T-helper 22 cell (primary cell): ENCODE data around the gene AMIGO3.
A peak's percentile ranks its signal among the peaks of the same experiment; 100 is the strongest.
"Not testable (repeated sequence)": the region's sequence is repeated elsewhere in the genome, so short reads cannot be mapped to it uniquely, and the experiment has no call there.

Experiments used
- DNase-seq: peaks from one replicate; pipeline ENCODE4 v3.0.0-alpha.2; 2020; ENCODE audit warnings: low read depth

Gene AMIGO3

DNA sequence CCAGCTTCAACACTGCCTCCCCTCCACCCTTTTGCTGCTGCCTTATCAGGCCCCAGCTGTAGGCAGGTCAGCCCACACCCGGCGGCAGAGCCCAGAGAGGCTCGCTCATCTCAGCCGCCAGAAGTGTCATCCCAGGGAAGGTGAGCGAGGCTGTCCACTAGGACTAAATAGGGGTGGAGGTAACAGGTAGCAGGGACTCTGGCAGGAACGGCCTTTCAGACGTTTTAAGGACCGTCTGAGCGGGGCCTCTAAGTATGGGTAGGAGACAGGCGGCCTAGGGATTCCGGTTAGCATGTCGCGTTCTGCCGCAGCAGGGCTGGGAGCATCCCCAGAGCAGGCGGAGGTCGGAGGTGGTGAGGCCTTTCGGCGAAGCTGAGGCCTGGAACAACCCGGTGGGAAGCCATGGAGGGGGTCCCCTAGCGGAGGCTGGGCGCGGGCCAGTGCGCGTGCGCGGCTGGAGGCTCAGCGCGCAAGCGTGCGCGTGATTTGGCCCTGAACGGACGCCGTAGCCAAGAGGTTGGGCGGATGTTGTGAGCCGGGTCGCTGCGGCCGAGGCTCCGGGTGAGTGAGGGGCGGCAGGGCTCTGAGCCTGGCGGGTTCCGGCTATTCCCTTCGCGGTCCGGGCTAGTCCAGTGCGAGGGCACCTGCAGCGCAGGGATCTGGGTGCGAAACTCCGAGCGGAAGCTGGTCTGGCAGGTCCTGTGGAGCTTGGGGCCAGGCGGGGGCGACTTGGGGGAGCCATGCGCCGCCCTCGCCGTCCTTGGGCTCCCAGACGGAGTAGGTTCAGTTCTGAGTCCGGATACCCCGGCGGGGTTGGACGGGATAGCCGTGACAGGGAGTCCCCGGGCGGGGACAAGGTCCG is 30.2 kb downstream of the AMIGO3 start, which contains the start of the genes MST1 and RNF123:
Gene MST1 (minus strand): TSS at position 429 of the 862 bp plus-strand sequence. CDS start 783 bp downstream, outside the sequence.
Gene RNF123 (plus strand): TSS at position 512 of the 862 bp plus-strand sequence. CDS start 1,609 bp downstream, outside the sequence.
- DNase-seq = peak; percentile 83

DNA sequence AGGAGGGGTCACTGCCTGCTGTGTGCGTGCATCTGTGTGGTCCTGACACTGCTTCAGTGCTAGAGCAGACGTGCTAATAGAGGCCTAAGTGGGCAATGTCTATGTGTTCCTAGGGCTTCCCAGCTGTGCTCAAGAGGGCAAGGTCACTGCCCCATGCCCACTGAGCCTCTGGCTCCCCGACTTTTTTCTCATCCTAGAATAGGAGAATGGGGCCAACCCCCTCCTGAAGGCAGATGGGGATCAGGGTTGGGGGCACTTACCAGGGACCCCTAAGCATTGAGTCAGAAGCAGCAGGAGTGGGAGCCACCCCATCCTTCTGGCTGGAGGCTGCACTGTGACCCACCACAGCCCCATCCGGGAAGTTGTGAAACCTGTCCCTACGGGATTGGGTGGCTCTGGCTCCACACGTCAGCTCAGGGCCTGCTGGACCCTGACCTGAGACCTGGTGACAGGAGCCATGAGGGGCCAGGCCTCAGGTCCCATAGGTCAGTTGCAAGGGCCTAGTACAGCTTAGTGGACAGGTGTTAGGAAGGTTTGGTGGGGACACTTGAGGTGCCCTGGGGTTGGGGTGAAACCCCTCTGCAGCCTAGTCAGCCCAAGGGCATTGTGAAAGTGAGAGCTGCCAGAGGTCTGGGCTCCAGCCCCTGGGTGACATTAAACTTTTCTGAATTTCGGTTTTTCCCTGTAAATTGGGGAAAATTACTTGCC is 31.0 kb downstream of the AMIGO3 start:
- DNase-seq = not testable (repeated sequence)

DNA sequence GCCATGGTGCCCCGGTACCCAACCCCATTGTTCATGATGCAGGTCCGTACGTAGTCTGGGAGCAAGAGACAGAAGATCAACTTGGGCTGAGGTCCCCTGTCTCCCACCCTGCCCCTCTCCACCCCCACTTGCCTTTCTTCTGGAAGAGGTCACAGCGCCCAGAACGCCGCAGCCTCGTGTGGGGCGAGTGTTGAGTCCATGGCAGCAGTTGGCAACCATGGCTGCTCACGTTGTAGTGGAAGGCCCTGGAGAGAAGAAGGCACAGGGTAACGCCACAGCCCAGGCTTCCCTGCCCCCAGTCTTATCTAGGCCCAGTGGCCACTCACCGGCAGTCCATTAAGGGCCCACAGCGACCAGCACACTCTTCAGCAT is 32.1 kb downstream of the AMIGO3 start:
- DNase-seq = not testable (repeated sequence)

DNA sequence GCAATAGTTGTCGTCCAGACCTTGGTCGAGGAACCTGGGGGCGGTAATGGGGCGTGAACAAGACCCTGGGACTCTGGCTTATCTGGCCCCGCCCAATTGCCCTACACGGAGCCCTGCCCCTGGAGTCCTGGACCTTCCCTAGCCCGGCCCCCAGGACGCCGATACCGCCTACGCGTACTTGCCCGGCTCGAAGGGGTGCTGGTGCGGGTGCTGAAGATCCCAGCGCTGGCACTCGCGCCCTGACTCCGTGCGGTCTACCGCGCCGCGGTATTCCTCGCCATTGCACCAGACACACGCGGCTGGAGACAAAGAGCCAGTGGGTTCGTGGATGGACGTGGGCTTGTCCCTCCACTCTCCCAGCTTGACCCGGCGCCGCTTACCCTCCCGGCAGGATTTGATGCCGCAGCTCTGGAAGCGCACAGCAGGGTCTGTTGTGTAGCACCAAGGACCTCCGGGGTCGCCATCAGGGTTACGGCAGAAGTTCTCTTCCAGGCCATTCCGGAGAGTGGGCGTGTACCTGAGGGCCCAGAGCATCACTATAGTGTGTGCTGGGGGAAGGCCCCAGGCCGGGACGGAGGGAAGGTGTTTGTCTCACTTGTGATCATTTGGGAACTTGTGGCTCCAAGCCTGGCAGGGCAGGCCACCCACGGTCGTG is 32.6 kb downstream of the AMIGO3 start:
- peak; percentile 33 for DNase-seq

DNA sequence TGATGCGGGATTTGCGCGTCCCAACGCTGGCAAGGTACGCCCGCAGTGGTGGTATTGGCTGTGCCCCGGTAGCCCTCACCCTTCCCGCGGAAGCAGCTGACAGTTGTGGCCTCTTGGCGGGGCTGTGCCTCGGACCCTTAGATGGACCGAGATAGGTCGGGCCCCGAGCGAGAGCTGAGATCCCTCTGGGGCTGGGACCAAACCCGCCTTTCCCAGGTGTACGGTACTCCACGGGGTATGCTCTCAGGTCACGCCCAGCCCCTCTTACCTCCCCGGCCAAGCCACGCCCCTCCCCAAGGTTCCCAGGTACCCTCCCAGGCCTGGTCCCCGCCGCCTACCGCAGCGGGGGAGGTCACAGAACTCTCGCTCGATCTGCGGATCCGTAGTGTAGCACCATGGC is 33.1 kb downstream of the AMIGO3 start:
- peak; percentile 23 for DNase-seq

DNA sequence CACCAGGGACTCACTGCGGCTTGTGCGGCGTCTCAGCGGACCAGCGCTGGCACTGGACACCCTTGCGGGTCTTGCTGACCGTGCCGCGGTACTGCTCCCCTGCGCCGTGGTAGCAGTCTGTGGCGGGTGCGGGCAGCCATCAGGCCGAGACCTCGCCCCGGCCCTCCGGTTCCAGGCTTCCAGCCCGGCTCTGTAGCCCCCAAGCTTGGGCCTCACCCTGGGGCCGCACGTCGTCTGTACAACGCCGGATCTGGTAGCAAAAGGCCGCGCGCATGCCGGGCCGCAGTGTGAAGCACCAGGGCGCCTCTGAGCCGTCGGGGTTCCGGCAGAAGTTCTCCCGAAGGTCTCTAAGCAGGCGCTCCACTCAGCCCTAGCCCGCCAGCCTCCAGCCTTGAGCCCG is 33.6 kb downstream of the AMIGO3 start:
- DNase-seq = not testable (repeated sequence)

DNA sequence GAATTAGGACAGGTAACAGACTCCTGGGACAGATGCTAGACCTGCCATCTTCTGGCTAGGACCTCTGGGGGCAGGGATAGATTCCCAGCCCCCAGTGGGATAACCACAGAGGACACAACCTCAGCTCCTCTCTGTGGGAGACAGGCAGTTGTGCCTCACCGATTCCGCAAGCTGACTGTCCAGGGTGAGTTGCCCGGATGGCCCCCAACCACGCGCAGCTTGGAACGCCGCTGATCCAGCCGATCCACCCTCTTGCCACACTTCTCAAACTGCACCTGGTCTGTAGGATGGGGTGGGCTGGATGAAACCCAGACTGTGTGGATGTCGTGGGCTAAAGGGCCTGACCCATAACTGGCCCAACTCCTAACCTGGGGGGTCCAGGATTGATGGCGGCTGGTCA is 34.4 kb downstream of the AMIGO3 start:
- not testable (repeated sequence) for DNase-seq

DNA sequence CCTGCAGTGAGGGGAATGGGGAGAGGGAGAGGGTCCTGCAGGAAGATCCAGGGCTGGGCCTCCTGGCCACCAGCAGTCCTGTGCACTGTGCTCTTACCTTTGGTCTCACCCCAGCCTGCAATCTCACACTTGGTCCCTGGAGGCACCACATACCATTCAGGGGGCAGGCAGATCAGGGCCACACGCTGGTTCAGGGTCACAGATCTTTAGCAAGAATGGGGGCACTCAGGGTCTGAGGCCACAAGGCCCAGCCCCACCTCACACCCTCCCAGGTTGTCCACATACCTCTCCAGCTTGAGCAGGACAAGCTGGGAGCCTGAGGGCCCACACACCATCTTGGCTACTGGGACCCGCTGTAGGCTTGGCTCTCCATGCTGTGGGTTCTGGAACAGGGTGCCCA is 35.0 kb downstream of the AMIGO3 start:
- not testable (repeated sequence) for DNase-seq

DNA sequence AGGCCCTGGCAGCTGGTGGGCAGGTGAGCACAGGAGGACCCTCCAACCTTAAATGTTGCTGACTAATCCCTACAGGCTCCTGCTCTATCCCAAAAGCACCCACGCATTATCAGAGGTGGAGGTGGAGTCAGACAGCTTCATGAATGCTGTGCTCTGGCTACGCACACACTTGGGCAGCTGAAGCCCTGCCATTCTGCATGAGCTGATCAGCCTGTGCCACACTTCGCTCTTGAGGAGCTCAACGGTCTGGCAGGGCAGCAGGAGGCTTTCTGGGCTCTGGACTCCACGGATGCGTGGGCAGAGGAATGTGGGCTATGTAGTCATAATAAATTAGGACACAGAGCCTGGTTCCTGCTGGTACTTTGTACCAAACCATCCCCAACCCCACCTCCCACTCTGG is 36.3 kb downstream of the AMIGO3 start:
- no peak for DNase-seq

DNA sequence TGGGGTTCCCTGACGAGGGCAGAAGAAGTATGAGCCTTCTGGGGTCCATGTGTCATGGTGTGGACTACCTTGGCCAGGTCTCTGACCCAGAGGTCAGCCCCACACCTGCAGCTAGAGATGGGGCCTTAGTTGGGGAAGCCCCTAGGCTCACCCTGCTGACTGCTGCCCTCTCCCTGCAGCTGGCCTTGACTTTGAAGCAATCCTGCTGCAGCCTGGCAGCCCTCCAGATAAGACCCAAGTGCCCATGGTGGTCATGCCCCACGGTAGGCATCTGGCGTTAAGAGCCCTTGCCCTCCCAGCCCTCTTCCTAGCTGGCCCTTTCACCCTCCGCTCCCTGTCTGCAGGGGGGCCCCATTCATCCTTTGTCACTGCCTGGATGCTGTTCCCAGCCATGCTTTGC is 37.9 kb downstream of the AMIGO3 start:
- no peak for DNase-seq

DNA sequence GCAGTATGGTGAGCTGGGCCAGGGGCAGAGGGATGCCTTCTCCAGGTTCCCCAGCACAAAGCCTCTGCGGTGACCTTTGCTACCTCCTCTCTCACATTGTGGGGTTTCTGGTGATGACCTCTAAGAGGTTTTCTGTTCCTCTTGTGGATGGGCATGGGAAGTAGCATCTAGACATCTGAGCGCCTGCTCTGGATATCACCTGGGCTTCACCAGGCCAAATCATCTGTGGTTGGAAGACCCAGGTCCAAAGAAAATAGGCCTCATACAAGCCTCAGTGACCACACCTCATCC is 38.3 kb downstream of the AMIGO3 start:
- no peak for DNase-seq

DNA sequence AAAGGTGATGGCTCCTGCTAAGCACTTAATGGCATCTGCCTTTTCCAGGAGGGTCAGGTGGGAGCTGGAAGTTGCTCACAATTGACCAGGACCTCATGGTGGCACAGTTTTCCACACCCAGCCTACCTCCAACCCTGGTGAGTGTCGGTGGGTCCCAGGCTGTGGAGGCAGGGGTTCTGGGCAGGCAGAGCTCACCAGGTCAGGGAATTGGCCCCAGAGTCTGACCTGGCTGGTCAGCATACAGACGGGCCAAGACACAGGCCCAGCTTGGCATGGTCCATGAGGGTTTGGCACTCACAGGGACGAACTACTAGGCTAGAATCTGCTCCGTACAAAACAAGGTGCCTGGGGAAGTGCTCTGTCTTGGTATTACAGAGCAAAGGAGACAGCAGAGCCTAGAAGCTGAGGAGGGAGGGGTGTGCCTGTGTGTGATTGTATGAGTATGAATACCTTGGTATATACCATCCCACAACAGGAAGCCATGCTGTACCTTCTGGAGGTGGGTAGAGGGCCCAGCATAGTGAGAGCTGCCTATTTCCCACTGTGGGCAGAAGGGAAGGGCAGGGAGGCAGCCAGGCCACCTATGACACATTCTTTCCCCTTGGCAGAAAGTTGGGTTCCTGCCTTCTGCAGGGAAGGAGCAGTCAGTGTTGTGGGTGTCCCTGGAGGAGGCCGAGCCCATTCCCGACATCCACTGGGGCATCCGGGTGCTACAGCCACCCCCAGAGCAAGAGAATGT is 38.8 kb downstream of the AMIGO3 start:
- no peak for DNase-seq

DNA sequence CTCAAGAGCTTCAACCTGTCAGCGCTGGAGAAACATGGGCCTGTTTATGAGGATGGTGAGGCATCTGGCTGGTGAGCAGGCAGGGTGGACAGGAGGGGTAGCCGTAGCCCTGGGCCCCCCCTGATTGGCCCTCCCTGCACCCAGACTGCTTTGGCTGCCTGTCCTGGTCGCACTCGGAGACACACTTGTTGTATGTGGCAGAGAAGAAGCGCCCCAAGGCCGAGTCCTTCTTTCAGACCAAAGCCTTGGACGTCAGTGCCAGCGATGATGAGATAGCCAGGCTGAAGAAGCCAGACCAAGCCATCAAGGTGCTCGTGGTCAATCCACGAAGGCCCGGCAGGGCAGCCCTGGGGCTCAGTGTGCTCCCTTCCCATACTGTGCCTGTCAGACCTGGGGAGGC is 43.6 kb downstream of the AMIGO3 start:
- no peak for DNase-seq

DNA sequence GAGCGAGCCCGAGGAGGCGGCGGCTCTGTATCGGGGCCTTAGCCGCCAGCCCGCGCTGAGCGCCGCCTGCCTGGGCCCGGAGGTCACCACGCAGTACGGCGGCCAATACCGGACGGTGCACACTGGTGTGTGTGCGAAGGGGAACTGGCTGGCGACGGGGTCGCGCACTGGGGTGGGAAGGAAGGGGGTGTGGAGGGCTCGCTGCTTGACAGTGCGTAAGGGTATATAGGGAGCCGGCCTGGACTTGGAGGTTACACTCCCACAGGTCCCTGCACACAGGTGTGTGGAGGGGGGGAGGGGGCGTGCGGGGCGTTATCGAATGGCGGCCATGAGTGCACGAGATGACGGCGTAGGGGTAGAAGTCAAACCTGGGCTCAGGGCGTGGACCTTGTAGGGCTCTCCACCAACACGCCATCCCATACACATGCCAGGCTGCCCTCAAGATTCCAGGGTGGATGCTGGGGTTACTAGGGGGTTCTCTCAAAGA is 44.9 kb downstream of the AMIGO3 start:
- peak; percentile 8 for DNase-seq

DNA sequence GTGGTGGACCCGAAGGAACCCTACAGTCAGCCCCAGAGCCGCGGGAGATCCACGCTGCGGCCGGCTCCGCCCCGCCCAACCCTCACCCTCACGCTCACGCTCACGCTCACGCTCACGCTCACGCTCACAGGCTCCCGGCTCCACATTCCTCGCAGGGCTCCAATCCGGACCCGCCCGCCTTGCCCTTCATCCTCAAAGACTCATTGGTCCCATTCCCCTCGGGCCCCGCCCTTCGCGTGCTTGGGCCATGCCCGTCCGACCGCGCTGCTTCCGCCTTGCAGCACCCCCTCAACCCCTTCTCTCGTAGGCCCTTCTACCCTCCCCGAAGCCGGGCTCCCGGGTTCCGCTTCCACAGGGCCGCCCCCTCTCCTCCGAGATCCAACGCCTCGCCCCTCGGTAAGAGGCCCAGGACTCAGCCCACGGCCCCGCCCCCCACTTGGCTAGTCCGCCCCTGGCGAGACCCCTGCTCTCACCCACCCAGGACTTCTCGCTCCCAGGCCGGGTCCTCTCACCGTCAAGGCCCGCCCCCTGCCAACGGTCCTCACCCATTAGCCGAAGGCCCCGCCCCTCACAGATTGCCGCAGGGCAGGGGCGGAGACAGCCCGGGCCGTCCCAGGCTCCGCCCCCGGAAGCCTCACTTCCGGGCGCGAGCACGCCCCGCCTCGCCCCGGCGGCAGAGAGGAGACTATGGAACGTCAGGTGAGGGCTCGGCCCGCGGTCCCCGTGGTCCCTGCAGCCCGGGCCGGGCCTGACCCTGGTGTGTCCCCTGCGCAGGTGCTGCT is 45.6 kb downstream of the AMIGO3 start, which contains the start of gene APEH:
Gene APEH (plus strand): TSS at position 637 of the 782 bp plus-strand sequence. CDS start 51 bp downstream, at position 688.
- peak; percentile 96 for DNase-seq

DNA sequence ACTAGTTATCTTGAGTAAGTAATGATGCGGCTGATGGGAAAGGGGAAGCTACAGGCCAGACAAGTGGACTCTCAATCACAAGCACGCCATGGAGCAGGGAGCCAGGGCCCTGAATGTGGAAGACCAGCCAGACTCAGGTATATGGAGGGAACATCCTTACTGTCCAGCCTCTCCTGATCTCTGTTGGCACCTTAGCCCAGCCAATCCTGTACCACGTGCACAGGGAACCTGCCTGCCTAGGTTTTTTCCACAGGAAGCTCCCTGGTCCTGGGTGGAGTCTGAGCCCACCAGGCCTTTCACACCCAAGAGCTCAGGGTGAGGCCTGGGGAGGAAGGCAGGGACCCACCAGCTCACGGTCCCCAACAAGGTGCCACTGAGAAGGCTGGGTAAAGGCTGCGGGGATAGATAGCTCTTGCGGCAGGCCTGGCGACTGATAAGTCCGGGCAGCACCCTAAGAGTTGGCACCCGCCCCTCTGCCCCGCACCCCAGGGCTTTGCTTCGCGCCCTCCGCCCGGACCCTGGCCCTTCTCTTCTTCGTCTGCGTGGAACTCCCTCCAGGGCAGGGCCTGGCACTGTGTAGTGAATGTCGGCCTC is 46.3 kb downstream of the AMIGO3 start:
- DNase-seq = no peak

DNA sequence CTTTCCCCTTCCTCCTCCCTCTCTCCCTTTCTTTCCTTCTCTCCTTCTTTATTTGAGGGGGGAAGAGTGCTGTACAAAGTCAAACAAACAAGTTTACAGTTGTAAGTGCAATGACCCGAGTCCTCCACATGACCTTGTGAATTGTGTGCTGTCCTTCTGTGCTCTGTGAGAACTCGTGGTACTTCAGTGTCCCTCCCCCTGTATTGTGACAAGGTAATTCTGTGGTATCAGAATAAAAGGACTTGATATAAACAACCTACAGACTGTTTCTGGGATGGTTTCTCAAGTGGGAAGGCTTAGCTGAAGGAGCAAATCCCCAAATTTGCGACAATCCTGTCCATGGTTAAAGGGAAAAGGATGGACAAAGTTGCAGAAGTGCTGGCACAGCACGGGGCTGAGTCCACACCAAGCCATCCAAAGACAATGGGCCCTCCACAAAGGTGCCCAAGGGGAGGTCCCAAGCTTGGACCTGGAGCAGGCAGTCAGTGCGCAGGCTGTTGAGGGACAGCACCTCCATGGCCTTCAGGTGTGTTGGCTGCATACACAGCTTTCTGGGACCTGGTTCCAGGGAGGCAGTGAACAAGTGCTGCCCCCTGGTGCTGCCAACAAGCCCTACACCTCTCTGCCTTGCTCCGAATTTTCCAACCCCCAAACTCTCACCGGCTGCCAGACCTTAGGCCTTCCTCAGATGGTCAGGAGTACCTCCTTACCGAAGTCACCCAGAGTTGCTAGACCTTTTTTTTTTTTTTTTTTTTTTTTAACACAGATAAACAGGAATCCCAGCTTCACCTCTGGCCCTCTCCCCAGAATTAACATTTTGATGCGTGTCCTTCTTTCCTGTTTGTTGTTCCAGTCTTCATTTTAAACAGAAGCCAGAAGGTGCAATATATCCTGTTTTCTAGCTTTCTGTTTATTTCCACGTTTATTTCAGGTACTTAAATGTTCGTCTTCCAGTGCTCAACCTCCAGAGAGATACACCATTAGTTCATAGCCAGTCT is 47.9 kb downstream of the AMIGO3 start:
- peak; percentile 29 for DNase-seq

DNA sequence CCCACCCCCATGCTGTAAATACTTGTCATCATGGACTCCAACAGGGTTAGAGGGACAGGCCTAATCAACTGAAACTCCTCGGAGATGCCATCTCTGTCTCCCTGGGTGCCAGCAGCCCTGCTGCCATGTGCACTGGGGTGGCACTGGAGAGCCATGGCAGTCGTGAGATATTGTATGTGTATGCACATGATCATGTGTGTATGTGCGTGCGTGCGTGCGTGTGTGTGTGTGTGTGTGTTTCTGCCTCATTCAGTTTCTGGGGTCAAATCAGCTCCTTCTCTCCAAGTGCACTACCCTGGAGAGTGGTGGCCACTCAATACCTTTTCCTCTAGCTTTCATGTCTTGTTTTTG is 48.6 kb downstream of the AMIGO3 start:
- DNase-seq = no peak

DNA sequence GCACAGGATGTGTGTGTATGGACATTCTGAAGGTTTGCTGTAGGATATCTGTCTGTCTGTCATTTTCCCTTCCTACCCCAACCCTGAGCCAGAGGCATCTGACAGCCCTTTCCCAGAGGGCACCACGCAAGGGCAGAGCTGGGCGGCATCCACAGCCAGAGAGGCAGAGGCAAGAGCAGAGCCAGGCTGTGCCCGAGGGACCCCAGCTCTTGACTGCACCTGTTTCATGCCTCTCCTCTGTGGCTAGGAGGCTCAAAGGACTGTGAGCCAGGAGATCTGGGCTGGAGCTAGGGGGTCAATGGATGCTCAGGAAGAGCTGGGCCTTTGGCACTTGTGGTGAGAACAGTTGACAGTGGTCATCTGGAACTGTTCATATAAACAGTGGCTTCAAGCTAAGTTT is 50.1 kb downstream of the AMIGO3 start:
- no peak for DNase-seq
